Tibial artery (tissue), 4 donors: ENCODE results near the gene FBXL14.

Experiments used
- DNase-seq, 2 donors: peaks; one replicate each; pipeline ENCODE4 v3.0.0-alpha.2; 2019
- H3K27ac ChIP-seq, 2 donors: fragments of 200-600 bp; sonication (generic) in 1 of 2; 1 replicate in 1 of 2; 2 replicates in 1 of 2; pipeline ENCODE4 v1.5.1; 2018 to 2019; ENCODE audit warnings: mild to moderate bottlenecking in 1 of 2
- H3K27me3 ChIP-seq, 2 donors: fragments of 200-600 bp; sonication (generic) in 1 of 2; one replicate each; pipeline versions ENCODE4 v1.5.1 to v1.6.0; 2016 to 2019
- H3K36me3 ChIP-seq, 3 donors: fragments of 200-600 bp; sonication (generic) in 2 of 3; one replicate each; pipeline ENCODE4 v1.5.1; 2016 to 2019; ENCODE audit warnings: mild to moderate bottlenecking in 2 of 3
- H3K4me1 ChIP-seq, 4 donors: fragments of 200-600 bp; sonication (generic) in 2 of 4; 1 replicate in 3 of 4; 2 replicates in 1 of 4; pipeline ENCODE4 v1.5.1; 2016 to 2019
- H3K4me3 ChIP-seq, 2 donors: fragments of 200-600 bp; sonication (generic) in 1 of 2; 1 replicate in 1 of 2; 2 replicates in 1 of 2; pipeline ENCODE4 v1.5.1; 2018 to 2019; ENCODE audit warnings: mild to moderate bottlenecking in 2 of 2
- H3K9me3 ChIP-seq, 3 donors: fragments of 200-600 bp; sonication (generic) in 1 of 3; one replicate each; pipeline ENCODE4 v1.5.1; 2016 to 2019
- CTCF ChIP-seq, 2 experiments: fragments of 200-600 bp in 1 of 2; fragments of 450-650 bp in 1 of 2; IDR thresholded peaks; one replicate each; pipeline ENCODE4 v1.5.1; 2017 to 2019; ENCODE audit warnings: antibody characterized with exemption in 2 of 2, mild to moderate bottlenecking in 1 of 2, moderate library complexity in 1 of 2
- intact Hi-C: fragments of 100-400 bp; cut with DNase I; formaldehyde crosslinking; loops from one replicate; pipeline ENCODE4 v1.15.0; 2023; ENCODE audit warnings: low total_unique reads

FBXL14 gene

GRCh38 chr12:1629338-1630132 lies 35.2 kb upstream of the FBXL14 start:
- H3K27ac ChIP-seq = peak overlapping the region in 1 of 2 donors; percentile 21
- DNase-seq = no peak
- peaks cover 0 to 2% of the 10 kb centered on the region in 2 donors for H3K27me3 ChIP-seq
- intact Hi-C loops = loop anchor here (5.0 kb wide), 1 partner anchor 163 kb away; no protein-coding TSS in a partner anchor
- no peaks in the 10 kb centered on the region for H3K36me3 ChIP-seq
- H3K9me3 ChIP-seq = no peaks in the 10 kb centered on the region
- TF ChIP-seq CTCF (IDR thresholded peaks at IDR 0.05) = peak in 1 of 2 experiments; percentile 23
- peaks cover 0 to 32% (median 24%) of the 10 kb centered on the region in 4 donors for H3K4me1 ChIP-seq
- peak overlapping the region; percentile 49 to 56 for H3K4me3 ChIP-seq

- peaks cover 0 to 2% of the 10 kb centered on the region in 2 donors for H3K27me3 ChIP-seq
- no peak for TF ChIP-seq CTCF (IDR thresholded peaks at IDR 0.05)
- intact Hi-C loops = no loop called here
- peaks cover 0 to 32% (median 23%) of the 10 kb centered on the region in 4 donors for H3K4me1 ChIP-seq
- peak within 1 kb of the TSS; percentile 49 to 56 for H3K4me3 ChIP-seq
- H3K36me3 ChIP-seq = no peaks in the 10 kb centered on the region
- no peaks in the 10 kb centered on the region for H3K9me3 ChIP-seq
- peak within 1 kb of the TSS in 1 of 2 donors; percentile 21 for H3K27ac ChIP-seq
- DNase-seq = no peak
Measured at GRCh38 chr12:1628666-1629337, 34.4 kb upstream of the FBXL14 start, which contains the start of gene WNT5B. TSS of gene WNT5B (plus strand) at chr12:1629231. CDS start at chr12:1631355, 2,124 bp downstream.

- intact Hi-C loops = no loop called here
- peaks cover 0 to 11% (median 4%) of the 10 kb centered on the region in 4 donors for H3K4me1 ChIP-seq
- no peak for DNase-seq
- H3K27me3 ChIP-seq = no peaks in the 10 kb centered on the region
- no peaks in the 10 kb centered on the region for H3K36me3 ChIP-seq
- no peak for TF ChIP-seq CTCF (IDR thresholded peaks at IDR 0.05)
- H3K9me3 ChIP-seq = no peaks in the 10 kb centered on the region
- no peak overlapping the region for H3K27ac ChIP-seq
- H3K4me3 ChIP-seq = no peak overlapping the region
Measured at GRCh38 chr12:1622406-1622805, 28.0 kb upstream of the FBXL14 start.

GRCh38 chr12:1620092-1620491 lies 25.7 kb upstream of the FBXL14 start:
- no peak for DNase-seq
- H3K9me3 ChIP-seq = no peaks in the 10 kb centered on the region
- H3K27ac ChIP-seq = no peak overlapping the region
- intact Hi-C loops = no loop called here
- no peak overlapping the region for H3K4me3 ChIP-seq
- H3K27me3 ChIP-seq = no peaks in the 10 kb centered on the region
- no peak for TF ChIP-seq CTCF (IDR thresholded peaks at IDR 0.05)
- peaks cover 0 to under 1% (median 0%) of the 10 kb centered on the region in 4 donors for H3K4me1 ChIP-seq
- no peaks in the 10 kb centered on the region for H3K36me3 ChIP-seq

- DNase-seq = peak; percentile 65 to 75
- Histone ChIP-seq H3K27ac (no peak overlapping the region), H3K27me3 (no peaks in the 10 kb centered on the region), H3K9me3 (no peaks in the 10 kb centered on the region), H3K36me3 (no peaks in the 10 kb centered on the region), H3K4me1 (no peaks in the 10 kb centered on the region), H3K4me3 (no peak overlapping the region)
- no peak for TF ChIP-seq CTCF (IDR thresholded peaks at IDR 0.05)
- intact Hi-C loops = no loop called here
Measured at GRCh38 chr12:1619587-1619986, 25.2 kb upstream of the FBXL14 start.
